SW480 (cell line): ENCODE results near the gene DGCR6.
"Not testable (repeated sequence)": the region's sequence is repeated elsewhere in the genome, so short reads cannot be mapped to it uniquely, and the experiment has no call there.

ENCODE experiments used
- DNase-seq: peaks from one replicate; pipeline ENCODE4 v3.0.0-alpha.2; 2016; ENCODE audit warnings: low spot score

DGCR6 gene

GRCh38 chr22:18961201-18961600 lies 55.1 kb downstream of the DGCR6 start:
- DNase-seq: not testable (repeated sequence)
